ENCODE results near the gene ZDHHC20. TPM values are rescaled to one million over a fixed set of nuclear protein-coding genes. Genes with fewer than 3 reads are reported as not detected.
A peak's percentile ranks its signal among the peaks of the same experiment; 100 is the strongest.

ZDHHC20 gene
- total RNA-seq, 1 donor from 2014 or later, result 76.2 TPM

- peak; percentile 31 for DNase-seq (ENCODE audit: low spot score)
Measured at GRCh38 chr13:21326155-21327031, 132.7 kb downstream of the ZDHHC20 start.

GRCh38 chr13:21324803-21325202 lies 134.3 kb downstream of the ZDHHC20 start:
- no peak for DNase-seq (ENCODE audit: low spot score)

- DNase-seq (ENCODE audit: low spot score), result no peak
Measured at GRCh38 chr13:21322988-21323387, 136.1 kb downstream of the ZDHHC20 start.

Other genes starting within 250 kb of the ZDHHC20 start
- 31.8 TPM for gene MICU2, start 144.9 kb upstream of the ZDHHC20 start, total RNA-seq
- 1.5 TPM for gene FGF9, start 211.8 kb upstream of the ZDHHC20 start, total RNA-seq

All from mucosa of gallbladder (tissue), 1 donor.